HT1080 (cell line): ENCODE measurements around the gene SCUBE2. TPM values are rescaled to one million over a fixed set of nuclear protein-coding genes. Genes with fewer than 3 reads are reported as not detected.
"Not testable (repeated sequence)": the region's sequence is repeated elsewhere in the genome, so short reads cannot be mapped to it uniquely, and the experiment has no call there.

Experiments
- DNase-seq: peaks from one replicate; pipeline ENCODE4 v3.0.0-alpha.2; 2015; ENCODE audit warnings: low read depth
- total RNA-seq: library from RNA; depleted of rRNA; stranded (reverse); fragments of >200 nt; shearing (Covaris generic); gene quantifications from 2 replicates; pipeline ENCODE4 v1.2.3, GENCODE V29; 2014

Gene SCUBE2
- total RNA-seq, 1 experiment from 2014 or later, result 0.71 TPM

DNA sequence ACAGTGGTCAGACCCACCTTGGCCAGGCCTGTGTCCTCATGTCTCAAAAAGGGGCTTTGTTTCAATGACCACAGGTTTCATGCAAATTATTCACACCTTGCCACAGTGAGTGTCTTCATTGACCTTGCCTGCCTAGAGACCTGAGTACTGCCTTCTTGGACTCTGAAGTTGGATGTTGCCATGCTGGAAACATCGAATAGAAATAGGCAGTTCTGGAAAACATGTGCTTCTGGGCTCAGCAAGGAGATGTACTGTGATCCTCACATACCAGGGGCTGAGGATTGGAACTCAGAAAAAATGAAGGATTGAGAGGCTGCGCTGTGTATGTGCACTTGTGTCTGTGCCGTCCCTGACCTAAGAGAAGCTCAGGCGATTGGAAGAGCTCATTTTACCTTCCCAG is 78.0 kb downstream of the SCUBE2 start:
- DNase-seq, result no peak

DNA sequence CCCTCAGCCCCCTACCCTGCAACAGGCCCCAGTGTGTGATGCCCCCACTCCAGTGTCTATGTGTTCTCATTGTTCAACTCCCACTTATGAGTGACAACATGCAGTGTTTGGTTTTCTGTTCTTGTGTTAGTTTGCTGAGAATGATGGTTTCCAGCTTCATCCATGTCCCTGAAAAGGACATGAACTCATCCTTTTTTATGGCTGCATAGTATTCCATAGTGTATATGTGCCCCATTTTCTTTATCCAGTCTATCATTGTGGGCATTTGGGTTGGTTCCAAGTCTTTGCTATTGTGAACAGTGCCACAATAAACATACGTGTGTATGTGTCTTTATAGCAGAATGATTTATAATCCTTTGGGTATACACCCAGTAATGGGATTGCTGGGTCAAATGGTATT is 81.9 kb downstream of the SCUBE2 start:
- not testable (repeated sequence) for DNase-seq

DNA sequence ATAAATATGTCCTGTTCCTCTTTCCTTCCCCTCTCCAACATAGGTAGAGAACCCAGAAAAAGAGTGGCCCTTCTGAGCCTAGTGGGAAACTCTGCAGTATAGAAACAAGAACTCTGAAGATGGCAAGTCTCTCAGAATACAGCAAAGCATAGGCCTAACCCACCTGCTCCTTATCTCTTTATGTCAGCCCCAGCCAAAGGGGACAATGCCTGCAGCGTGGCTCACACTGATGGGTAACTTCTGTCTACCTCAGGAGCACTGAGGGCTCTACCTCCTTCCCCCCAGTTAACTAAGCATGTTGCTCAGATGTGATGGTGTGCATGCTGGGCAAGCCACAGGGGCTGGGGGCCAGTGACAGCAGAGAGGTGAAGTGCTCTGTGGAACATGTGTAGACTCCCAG is 82.7 kb downstream of the SCUBE2 start:
- no peak for DNase-seq

DNA sequence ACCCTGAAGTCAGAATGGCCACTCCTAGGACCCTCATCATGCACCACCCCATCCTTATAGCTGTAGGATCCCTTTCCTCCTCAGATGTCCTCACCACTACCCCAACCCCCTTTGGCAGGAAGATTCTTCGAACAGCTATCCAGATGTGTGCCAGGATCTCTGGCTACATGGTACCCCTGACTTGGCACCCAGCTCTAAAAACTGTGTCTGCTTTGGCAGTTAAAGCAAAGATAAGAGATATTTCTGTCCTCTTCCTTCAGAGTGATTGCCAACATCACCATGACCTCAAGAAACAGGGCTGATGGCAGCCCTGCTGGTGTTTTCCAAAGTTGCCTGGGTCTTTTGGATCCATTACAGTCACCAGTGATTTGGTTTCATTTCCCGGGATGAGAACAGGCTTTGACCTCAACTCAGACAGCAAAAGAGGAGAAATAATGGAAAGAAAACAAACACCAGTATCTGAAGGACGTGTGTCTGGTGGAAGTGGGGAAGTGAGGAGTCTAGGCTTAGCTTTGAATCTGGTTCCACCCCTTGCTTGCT is 83.3 kb downstream of the SCUBE2 start:
- DNase-seq, result no peak

DNA sequence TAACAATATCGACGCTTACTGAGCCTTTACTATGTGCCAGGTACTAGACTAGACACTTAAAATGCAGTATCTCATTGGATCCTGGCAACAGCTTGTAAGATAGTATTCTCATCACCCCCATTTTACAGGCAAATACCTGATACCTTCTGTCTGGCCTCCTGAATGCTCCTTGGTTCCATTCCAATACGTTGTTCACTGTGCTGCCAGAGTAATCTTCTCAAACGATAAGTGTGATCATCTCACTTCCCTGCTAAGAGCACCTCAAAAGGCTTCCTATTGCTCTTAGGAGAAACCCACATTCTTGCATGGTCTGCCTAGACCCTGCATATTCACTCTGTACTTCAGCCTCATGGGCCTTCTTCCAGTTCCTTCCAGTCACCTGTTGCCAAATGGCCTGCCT is 86.3 kb downstream of the SCUBE2 start:
- DNase-seq, result no peak

DNA sequence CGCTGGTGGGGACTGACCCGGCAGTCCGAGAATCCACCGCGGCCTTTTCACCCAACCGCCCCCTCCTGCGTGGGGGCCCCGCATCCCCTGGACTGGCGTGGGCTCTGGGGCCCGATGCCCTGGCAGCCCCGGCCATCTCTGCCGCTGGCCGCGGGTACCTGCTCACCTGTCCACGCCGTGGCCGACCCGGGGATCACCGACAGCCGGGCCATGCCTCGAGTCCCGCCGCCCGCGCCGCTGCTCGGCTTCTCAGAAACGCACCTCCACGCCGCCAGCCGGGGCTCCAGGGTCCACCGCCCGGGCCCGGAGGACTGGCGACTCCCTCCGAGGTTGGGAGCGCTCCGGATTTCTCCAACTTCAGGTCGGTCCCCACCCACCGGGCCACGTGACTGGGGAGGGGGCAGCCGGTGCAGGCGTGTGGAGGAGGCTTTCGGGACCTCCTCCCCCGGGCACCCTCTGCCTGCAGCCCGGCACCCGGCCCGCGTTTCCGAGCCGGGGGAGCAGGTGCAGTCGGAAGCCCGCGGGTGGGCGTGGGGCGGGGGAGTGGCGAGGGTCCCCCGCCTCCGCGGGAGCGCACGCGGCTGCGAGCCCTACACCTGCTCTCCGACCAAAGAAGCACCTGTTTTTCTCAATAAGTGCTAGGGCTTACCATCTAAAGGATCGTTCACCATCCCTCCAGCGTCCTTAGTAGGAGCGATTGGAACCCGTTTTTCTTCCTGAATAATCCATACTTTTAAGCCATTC is 87.0 kb downstream of the SCUBE2 start:
- no peak for DNase-seq

DNA sequence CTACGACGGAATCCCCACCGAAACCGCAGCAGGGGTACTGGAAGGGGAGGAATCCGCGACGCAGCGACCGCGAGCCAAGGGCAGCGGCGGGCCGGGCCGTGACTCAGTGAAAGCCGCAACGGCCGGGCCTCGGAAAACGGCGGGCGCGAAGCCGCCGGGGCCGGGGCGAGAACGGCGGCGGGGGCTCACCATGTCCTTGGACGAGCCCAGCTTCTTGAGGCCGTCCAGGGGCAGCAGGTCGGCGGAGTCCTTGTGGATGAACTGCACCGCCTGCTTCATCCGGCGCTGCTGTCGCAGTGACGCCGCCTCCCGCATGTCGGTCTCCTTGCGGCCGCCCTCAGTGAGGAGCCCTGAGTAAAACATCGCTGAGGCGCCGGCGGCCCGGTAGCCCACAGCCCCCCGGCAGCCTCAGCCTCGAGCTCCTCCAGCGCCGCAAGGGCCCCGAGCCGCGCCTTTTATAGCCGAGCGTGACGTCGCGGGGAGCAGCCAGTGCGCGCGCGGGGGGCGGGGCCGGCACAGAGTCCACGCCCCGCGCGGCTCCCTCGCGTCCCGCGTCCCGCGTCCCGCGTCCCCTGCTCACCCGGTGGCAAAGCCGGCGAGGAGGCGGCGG is 87.7 kb downstream of the SCUBE2 start, which contains the start of gene NRIP3:
NRIP3 (minus strand) TSS at position 429 of the 610 bp plus-strand sequence; CDS start at position 363, 66 bp downstream.
- DNase-seq, result peak; percentile 58

DNA sequence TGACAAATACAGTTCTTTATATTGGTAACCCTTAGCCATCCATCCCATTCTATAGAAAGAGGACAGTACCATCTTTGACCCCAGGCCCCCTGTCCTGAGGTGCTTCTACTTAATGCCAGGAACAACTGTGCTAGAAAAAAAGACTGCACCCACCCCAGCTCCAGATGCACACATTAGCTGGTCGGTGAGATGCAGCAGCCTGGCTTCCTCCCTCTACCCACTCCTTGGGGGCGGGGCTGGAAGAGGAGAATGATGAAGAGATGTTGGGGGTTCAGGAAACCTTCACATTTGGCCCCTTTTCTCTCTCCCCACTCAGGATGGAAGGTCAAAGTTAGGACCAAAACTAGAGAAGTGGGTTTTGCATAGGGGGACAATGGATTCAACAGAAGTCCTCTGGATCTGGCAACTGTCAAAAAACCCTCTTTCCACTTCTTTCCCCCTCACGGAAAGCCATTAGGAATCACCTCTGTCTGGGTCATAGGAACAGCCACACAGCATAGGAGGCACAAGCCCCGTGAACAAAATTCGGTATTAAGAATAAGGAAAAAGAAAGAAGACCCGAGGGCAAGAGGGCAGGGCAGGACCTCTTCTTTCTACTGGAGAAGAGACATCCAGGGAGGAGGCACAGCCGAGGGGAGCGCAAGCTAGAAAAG is 88.4 kb downstream of the SCUBE2 start:
- DNase-seq, result peak; percentile 49

DNA sequence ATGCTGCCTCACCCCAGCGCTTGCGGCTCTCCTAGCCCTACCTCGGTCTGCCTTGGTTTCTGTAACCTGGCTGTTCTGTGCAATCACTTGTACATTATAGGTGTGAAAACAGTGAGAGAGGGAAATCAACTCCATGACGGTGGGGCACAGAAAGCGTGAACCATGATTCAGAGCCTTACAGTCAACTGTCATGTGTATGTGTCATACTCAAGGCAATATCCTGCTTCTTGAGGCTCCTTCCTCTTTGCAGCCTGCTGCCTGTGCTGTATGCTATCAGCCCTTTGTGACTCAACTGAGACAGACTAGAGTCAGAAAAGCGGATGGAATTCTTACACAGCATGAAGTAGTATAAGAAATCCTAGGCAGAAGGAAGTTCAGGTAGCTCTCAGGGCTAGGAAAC is 89.7 kb downstream of the SCUBE2 start:
- peak; percentile 94 for DNase-seq

DNA sequence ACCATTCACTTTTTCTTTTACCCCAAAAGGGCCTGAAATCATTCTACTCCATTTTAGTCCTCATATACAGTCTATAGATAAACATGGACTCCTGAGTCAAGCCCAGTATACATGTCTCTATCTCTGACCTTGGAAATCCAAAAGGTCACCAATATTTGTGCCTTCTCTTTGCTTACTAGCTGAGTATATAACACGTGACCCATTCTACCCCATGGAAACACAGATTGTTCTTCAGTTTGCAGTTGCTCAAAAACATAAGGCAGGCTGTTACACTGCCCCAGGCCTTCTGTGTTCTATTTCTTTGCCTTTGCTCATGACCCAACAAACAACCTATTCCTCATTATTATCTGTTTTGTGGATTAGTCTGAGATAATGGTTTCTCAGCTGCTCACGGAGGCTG is 93.4 kb downstream of the SCUBE2 start:
- DNase-seq, result no peak

DNA sequence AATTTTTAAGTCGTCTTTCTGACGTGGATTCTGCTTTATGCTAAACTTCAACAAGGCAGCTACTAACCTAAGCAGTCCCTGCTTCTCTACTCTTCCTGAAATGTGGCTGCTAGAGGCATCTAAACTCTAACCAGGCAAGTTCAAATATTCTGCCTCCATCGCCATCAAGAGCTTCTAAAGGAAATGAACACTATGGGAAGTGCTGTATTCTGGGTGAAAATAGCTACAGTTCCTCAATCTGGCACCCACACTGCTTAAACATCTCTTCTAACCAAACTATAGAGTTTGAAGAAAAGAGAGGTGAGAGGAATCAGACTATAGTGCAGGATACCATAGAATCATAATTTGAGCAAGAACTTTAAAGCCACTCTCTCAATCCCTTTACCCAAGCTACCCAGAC is 93.9 kb downstream of the SCUBE2 start:
- no peak for DNase-seq

DNA sequence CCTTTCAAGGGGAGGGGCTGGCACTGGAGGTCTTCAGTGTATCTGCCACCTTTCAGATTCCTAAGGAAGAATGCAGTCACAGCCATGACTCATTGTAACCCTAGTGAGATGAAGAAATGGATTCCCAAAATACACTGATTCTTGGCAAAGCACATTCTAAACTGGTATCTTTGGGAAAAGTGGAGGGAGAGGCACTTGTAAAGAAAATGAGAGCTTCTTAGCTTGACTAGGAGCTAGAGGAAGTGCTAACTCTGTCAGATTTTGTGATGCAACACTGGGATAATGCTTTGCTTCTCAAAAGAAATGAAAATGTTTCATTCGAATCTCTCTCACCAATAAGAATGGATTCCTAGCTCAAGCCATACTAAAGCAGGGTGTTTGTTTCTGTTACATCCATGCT is 101.9 kb downstream of the SCUBE2 start:
- DNase-seq, result peak; percentile 59

DNA sequence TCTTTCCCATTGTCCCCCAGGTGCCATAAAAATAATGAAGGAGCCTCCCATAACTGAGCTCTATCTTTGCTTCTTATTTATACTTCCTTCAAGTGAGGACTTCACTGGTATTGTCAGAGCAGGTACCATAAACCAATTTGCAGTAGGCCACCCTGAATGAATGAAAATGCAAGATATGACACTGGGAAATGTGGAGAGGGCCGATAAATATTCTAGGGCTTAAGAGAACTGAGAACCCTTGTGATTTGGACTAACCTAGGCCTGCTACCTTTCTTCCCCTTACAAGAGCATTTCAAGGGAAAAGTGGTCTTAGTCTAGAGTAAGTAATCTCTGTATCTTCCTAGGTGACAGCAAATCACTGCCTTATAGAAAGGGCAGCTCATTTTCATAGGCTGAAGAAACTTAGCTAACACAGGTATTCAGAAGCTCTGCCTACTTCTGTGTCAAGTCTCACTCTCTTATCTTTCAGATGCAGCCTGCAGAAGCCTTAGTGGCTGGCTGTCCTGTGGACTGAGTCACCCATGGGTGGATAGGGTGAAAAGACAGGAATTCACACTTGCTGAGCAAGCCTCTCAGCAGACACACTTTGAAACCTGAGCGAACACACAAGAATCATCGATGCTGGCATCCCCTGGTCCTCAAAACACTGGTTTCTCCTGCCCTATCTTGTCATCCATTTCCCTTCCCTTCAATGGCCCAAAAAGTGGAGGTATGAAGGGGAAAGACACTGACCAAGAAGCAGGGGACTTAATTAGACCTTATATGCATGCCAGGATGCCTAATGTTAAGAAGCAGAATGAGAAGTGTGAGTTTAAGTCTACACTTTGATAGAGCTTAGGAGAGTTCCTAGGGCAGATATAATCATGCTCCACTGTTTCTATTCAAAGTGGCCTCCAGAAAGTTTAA is 102.8 kb downstream of the SCUBE2 start:
- DNase-seq, result peak; percentile 61

DNA sequence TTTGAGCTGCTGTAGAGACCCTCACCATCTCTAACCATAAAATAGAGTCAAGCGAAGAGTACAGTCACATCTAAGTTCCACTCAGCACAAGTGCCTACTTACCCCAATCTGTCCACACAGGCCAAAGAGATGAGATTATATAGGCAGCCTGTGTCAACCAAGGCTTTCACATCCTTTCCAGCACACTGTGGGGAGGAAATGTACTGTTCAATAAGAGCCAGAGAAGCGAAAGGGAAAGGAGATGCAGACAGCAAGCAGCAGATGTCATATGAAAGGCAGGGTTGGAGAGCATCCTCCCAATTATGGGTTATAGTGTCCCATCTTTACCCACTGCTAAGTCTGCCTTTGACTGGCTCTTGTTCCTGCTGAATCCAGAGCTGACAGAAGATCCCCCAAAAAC is 104.0 kb downstream of the SCUBE2 start:
- no peak for DNase-seq

DNA sequence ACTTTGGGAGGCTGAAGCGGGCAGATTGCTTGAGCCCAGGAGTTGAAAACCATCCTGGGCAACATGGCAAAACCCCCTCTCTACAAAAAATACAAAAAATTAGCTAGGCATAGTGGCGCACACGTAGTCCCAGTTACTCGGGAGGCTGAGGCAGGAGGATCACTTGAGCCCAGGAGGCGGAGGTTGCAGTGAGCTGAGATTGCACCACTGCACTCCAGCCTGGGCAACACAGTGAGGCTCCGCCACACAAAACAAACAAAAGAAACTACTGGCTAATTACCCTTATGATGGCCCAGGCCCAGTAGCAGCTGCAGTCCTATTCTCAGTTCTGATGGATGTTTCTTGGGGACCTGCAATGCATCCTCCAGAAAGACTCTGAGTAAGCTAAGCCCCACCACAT is 104.6 kb downstream of the SCUBE2 start:
- not testable (repeated sequence) for DNase-seq

DNA sequence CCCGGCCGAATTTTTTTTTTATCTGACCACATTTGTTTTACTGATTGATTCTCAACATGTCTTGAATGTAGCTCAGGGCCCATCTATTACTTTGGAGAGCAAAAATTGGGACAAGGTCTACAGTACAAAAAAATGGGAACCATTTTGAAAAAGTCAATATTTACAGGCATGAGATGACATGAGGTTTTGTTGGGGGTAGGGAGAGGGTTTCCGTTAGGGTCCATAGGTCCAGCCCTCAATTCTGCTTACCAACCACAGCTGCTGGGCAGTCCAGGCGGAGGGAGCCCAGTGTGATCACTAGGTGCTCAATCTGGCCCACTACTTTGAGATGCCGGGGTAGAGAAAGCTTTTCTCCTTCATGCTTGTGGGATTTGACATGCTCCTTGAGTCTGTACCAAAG is 105.9 kb downstream of the SCUBE2 start:
- no peak for DNase-seq

DNA sequence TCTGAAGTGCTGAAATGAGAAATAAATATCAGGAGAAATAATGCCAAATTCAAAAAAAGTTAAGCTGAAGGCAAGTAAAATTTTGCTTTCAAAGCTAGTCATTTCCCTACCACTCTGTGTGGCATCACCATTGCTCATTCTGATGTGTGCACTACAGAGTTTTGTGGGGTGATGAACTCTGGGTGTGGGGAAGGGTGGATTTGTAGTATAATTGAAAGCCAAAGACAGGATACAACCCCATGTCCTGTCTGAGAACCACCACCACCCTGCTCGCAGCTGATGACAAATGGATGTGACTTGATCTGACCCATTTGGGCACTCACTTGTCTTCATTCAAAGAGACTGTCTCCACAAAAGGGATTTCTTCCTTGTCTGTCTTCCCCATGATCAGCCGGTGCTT is 107.8 kb downstream of the SCUBE2 start:
- no peak for DNase-seq

DNA sequence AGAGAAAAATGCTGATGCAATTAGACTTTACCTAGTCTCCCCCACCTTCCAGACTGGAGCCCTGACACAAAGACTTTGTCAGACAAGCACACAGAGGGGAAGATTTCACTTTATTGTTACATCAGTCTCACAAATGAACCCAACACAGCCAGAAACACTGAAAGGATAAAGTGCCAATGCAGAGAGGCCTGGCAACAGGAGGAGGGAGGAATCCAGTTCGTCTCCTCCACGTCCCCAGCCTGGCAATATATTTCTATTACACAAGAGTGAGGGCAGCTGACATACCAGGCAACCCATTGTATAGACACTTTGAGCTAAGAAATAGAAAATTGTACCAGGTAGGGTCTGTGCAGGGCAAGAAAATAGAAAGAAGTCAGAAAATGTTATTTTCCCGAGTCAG is 110.9 kb downstream of the SCUBE2 start:
- no peak for DNase-seq

DNA sequence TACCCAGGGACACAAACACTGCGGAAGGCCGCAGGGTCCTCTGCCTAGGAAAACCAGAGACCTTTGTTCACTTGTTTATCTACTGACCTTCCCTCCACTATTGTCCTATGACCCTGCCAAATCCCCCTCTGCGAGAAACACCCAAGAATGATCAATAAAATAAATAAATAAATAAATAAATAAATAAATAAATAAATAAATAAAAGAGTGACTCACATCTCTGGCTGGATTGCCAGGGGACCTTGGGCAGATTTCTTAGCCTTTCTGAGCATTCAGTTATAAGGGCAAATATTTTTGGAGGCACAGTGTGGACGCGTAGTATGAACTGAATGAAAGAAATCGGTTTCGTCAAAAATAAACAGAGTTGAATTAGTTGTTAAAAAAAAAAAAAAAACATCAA is 112.0 kb downstream of the SCUBE2 start:
- DNase-seq, result not testable (repeated sequence)

DNA sequence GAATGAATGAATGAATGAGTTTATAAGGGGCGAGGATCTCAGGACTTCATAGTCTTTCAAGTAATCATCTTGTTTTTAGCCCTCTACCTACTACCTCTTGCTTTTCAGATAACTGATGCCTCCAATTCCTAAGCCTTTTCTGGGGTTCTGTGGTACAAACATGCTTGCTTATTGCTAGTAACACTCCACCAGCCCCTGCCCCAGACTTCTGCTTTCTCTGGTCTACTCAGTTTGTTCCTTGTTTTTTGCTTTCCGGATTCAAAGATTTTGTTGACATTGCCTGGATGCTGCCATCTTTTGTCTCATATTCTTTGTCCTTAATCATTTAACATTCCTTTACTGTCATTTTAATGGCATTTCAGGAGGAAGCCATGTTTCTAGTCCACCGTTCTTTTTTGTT is 118.3 kb downstream of the SCUBE2 start:
- no peak for DNase-seq

DNA sequence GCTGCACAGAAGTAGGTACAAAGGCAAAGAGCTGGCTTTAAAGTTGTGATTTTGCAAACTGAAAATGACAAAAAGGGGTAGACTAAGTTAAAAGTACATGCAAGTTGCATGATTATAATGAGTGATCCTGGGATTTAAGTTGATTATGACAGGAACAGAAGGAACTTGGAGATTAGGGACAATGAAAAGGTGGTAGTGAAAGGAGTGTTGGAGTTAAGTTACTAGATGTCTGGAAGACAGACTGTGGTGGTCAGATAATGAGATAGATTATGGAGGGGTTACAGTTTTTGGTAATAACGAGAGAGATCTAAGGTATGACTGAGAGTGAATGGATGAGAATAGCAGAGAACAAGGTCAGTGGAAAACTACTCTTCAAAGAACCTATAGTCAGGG is 119.5 kb downstream of the SCUBE2 start:
- no peak for DNase-seq
